HL-60/S4 treated with phorbol 12-myristate 13-acetate at 8.2 ng/mL for 4 days and 3 days (cell line): ENCODE data around the gene AFMID.

Experiments used
- in situ Hi-C: fragments of 300-500 bp; cut with MboI; formaldehyde crosslinking; loops from 2 replicates; pipeline ENCODE4 v1.15.0; 2022; ENCODE audit warnings: low sequenced_read_pairs

Gene AFMID

DNA sequence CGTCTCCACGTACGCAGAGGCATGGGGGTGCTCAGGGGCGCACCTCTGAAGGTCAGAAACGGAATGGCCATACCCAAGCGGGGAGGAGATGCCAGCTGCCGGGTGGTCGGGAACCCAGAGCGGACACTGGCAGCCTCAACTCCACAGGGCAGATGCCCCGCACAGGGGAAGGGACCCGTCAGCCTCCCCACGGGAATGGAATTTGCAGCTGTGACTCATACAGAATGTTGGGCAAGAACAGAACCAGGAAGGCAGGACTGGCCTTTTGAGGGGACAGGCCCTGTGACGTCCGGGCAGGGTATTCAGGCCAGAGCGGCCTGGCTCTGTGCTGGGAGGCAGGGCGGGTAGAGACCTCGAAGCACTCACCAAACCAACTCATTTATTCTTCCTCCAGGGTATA, 7.8 kb upstream of the AFMID start:
- in situ Hi-C loops, result no loop called here

DNA sequence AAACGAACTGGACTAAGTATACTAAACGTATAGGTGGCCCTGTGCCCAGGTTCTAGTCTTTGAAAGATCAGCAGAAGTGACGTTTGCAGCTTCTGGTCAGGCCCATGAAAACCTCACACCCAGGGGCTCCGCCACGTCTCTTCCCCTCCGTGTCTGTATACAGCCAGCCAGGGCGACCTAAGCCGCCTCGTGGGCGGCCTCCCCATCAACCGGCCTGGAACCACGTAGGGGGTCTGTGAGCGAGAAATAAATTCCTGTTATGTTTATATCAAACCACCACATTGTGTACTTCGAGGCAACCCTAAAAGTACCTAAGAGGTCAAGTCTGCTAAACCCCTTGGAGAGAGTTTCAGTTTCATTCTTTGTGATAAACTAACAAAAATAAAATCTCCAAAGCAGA, 7.1 kb upstream of the AFMID start:
- in situ Hi-C loops, result no loop called here

DNA sequence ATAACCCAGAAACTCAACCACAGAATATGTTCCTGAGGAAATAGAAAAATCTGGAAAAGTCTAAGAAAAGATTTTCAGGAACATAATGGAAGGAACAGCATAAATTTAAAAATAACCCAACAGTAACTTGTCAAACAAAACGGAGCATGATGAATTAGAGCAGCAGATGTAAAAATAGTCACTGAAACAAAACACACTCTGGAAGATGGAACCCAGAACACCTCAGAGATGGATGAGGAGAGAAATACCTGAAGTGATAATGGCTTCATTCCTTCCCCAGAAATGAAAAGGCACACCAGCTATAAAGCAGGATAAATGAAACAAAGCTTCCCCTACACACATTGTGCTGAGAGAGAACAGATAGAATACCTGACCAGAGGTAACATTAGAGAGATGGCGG, 6.7 kb upstream of the AFMID start:
- in situ Hi-C loops, result no loop called here

DNA sequence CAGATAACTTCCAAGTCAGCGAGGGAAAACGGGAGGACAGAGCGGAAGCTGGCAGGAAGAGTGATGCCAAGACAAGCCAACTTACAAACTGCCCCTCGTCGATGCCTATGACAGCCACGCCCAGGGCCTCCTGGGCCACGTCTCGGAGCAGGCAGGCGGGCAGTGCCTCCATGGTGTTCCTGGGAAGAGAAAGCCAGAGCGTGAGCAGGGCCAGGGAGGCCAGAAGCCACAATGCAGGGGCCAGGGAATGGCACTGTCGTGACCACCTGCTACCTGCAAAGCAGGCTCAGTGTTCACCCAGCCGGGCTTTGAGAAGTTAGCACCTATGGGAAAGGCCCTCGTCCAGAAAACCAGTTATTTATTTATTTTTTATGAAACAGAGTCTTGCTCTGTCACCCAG, 4.7 kb upstream of the AFMID start:
- in situ Hi-C loops, result no loop called here

DNA sequence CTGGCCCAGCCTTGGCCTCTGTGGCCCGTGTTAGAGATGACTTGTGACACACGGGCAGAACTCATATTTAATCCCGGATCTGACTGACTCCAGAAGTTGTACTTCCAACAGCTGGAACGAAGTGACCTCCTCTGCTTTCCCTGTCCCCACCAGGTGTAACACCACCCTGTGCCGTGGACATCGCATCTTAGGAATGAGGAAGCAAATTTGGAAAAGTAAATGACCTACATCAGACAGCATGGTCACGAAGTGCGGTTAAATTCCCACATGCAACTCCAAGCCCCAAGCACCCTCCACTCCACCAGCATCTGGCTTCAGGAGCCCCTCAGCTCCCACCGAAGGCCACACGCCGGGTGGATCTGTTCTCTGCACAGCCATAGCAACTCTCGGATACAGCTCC, 3.2 kb upstream of the AFMID start:
- in situ Hi-C loops, result no loop called here

DNA sequence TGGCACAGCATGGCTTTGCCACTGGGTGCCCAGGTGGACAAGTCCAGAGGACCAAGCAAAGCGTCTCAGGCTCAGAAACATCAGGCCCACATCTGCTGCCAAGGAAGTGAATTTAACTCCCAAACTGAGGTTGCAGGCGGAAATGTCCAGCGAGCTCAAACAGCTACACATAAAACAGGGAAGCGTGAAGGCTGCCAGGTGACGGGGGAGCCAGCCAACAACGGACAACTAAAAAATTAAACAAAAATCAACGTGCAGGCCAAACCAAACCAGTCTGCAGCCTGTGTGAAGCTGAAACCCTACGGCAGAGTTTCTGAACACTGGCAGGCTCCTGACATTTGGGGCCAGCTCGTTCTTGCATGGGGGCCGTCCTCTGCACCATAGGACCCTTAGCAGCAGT, 2.8 kb upstream of the AFMID start:
- in situ Hi-C loops, result no loop called here

DNA sequence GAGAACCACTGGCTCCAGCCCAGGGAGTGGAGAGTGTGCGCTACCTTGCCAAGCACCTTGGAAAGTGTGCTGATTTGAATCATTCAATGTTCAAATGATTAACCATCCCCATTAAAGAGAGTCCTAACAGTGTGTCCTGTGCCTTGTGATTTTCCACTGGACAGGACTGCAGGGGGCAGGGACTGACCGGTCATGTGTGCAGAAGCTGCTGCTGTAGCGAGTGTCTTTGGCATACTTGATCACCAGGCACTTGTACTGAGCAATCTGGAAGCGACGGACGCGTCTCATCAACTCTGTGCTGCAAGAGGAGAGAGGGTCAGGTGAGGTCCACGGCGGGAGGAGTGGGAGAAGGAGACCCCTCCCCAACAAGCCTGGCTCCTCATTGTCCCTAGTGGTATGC, 2.3 kb upstream of the AFMID start:
- in situ Hi-C loops, result no loop called here

DNA sequence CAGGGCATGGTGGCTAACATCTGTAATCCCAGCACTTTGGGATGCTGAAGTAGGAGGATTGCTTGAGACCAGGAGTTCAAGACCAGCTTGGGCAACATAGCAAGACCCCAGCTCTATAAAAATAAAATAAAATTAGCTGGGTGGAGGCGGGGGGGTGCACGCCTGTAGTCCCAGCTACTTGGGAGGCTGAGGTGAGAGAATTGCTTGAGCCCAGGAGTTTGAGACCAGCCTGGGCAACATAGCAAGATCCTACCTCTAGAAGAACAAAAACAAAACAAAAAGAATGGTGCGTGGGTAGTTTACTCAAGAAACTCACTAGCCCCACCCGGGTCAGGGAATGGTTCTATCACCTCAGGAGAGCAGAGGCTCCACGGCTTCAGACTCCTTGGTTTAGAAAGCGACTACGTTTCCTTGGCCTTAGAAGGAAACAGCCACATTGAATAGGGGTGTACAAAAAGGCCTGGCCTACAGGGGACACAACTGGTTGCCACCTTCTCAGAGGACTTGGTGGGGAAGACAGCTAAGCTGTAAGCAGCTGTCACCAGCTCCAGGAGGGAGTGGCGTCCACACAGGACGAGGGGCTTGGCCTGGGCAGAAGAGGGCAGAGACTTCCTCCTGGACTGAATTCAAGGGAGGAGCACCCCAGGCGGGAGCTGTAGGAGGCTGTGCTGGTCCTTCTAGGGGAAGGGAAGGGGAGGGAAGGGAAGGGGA, 1.0 kb upstream of the AFMID start:
- in situ Hi-C loops, result no loop called here

DNA sequence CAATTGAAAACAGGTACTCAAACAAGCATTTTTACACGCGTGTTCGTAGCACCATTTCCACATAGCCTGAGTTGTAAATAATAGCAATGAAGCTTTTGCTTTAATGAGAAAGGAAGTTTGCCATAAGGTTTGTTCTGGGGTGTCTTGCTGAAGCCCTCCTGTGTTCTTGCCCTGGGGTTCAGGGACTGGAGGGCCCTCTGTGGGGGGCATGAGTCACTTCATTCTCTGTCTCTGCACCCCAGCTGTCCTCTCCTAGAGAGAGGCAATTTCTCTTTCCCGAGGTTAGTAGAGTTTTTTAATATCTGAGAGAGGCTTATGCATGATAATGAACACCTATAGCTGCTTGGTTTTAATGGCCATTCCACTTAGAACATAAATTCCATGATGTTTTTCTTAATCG, 9.6 kb downstream of the AFMID start:
- in situ Hi-C loops, result no loop called here

DNA sequence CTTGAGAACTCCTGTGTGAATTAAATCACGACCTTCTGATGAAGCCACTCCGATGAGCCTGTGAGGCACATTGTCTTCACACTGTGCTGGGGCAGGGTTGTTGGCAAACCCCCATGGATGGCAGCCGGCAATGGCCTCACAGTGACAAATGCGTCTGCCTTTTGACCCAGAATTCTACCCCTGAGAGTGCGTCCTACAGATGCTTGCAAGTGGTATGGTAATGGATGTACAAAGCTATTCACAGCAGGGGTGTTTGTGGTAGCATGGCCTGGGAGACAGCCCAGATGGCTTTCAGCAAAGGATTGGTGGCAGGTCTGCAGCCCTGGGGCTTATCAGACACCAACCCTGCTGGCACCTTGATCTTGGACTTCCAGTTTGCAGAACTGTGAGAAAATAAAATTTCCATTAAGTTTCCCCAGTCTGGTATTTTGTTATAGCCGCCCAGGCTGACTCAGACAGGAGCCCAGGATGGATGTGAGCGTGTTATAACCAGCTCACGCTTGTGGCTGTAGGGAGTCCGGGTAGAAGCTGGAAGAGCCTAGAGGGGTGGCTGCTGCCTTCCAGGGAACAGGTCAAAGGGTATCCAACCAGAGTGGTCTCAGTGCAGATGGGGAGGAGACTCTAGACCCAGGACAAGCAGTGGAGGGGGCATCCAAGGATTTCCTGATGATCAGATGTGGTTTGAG, 10.1 kb downstream of the AFMID start:
- in situ Hi-C loops, result no loop called here

DNA sequence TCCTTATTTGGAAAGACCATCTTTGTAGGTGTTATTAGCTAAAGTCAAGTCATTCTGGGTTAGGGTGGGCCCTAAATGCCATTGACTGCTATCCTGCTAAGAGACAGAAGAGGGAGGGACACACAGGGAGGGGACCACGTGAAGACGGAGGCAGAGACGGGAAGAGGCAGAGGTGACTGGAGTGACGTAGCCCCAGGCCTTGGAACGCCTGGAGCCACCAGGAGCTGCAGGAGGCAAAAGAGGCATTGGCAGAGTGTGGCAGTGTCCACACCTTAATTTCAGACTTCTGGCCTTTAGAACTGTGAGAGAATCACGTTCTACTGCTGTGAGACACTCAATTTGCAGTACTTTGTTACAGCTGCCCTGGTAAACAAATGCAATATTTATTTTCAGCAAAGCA, 13.3 kb downstream of the AFMID start:
- in situ Hi-C loops, result no loop called here

DNA sequence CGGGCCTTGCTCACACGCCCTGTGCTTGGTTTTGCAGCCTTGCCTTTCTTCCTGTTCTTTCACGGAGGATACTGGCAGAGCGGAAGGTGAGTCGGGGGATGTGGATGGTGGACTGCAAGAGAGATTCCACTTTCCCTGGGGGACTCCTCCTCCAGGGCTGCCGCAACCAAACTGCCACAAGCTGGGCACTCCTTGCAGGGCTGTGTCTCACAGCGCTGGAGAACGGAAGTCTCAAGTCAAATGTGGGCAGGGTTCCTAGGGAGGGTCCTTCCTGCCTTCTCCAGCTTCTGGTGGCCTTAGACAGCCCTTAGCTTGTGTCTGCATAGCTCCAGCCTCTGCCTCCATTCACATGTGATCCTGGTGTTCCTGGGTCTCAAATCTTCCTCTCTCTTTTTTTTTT, 15.5 kb downstream of the AFMID start:
- in situ Hi-C loops, result no loop called here

DNA sequence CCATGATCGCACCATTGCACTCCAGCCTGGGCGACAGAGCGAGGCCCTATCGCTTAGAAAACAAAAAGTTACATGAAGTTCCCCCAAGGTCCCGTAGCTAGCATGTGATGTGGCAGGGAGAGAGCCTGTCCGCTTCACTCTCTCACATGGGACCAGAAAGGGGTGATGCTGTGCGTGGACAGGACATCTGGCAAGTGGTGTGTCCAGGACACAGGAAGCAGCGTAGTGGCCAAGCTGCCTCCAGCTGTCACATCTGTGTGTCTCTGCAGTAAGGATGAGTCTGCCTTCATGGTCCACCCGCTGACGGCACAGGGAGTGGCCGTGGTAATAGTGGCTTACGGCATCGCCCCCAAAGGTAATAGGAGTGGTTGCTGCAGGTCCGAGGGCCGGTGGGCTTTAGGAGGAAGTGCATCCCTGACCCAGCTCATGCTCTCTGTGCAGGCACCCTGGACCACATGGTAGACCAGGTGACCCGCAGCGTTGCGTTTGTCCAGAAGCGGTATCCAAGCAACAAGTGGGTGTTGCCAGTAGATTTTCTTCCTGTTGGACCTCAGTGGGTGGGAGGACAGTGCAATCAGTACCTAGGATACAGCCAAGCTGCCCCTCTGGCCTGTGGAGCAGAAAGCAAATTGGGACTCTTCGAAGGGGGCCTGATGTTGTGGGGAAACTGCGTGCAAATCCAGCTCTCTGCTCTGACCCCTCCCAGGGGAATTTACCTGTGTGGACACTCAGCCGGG, 17.4 kb downstream of the AFMID start:
- in situ Hi-C loops, result no loop called here

DNA sequence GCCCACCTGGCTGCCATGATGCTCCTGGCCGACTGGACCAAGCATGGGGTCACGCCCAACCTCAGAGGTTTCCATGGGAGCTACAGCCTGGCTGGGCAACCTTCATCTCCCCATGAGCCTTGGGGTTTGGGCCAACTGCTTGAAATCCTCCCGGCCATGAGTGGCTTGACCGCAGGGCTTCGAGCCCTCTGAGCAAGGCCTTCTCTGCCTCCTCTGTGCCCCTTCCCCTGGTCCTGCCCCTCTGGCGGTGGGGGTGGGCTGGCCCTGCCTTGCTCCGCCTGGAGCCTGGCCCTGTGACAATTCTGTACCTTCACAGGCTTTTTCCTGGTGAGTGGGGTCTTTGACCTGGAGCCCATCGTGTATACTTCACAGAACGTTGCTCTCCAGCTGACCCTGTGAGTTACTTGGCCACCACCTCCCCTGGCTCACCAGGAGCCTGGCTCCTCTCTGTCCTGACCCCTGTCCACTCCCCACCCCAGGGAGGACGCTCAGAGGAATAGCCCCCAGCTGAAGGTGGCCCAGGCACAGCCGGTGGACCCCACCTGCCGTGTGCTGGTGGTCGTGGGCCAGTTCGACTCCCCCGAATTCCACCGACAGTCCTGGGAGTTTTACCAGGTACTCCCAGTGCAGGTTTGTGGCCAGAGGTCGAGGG, 18.1 kb downstream of the AFMID start:
- in situ Hi-C loops, result no loop called here

DNA sequence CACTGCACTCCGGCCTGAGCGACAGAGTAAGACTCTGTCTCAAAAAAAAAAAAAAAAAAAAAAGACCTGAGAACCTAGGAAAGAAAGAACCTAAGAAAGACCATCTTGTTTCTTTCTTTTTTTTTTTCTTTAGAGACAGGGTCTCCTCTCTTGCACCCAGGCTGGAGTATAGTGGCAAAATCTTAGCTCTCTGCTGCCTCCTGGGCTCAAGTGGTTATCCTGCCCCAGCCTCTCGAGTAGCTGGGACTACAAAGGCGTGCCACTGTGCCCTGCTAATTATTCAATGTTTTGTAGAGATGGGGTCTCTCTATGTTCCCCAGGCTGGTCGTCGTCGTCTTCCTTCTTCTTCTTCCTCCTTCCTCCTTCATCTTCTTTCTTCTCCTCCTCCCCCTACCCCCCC, 19.1 kb downstream of the AFMID start:
- in situ Hi-C loops, result no loop called here

DNA sequence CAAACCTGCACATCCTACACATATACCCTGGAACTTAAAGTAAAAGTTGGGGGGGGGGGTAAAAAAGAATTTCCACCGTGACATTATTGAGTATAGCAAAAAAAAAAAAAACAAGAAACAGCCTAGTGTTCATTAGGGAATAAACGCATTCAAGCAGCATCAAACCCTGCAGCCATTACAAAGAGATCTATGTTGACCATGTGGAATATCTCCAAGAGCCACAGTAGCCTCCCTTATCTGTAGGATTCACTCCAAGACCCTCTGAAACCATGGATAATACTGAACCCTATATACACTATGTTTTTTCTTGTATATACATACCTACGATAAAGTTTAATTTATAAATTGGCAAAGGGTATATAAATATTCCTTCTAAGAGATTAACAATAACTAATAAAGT, 21.3 kb downstream of the AFMID start:
- in situ Hi-C loops, result no loop called here

DNA sequence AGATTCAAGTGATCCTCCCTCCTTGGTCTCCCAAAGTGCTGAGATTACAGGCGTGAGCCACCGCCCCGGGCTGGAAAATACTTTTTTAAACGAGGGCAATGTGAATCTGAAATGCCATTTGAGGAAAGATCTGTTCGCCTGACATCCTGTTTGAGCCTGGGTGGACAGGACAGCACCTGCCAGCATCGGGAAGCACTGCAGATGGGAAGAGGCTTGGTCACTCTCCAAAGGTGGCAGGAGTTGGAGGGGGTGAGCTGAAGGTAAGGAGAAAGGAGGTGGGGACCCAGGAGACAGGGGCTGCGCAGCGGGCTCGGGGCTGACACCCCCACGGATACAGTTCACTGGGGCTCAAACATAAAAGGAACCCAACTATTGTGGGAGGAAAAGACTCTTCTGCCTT, 22.9 kb downstream of the AFMID start:
- in situ Hi-C loops, result no loop called here

DNA sequence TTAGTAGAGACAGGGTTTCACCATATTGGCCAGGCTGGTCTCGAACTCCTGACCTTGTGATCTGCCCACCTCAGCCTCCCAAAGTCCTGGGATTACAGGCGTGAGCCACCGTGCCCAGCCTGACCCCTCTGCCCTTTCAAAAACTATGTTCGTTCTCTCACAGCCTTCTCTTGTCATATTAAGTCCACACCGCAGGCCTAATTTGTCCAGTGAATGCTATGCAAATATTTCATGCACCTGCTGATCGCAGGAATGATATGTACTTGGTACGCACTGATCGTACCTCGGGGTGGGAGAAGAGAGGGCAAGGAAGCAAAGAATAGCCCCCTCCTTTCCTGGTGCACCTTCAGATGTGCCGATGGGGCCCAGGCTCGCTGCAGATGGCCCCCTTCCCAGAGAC, 23.9 kb downstream of the AFMID start:
- in situ Hi-C loops, result no loop called here

DNA sequence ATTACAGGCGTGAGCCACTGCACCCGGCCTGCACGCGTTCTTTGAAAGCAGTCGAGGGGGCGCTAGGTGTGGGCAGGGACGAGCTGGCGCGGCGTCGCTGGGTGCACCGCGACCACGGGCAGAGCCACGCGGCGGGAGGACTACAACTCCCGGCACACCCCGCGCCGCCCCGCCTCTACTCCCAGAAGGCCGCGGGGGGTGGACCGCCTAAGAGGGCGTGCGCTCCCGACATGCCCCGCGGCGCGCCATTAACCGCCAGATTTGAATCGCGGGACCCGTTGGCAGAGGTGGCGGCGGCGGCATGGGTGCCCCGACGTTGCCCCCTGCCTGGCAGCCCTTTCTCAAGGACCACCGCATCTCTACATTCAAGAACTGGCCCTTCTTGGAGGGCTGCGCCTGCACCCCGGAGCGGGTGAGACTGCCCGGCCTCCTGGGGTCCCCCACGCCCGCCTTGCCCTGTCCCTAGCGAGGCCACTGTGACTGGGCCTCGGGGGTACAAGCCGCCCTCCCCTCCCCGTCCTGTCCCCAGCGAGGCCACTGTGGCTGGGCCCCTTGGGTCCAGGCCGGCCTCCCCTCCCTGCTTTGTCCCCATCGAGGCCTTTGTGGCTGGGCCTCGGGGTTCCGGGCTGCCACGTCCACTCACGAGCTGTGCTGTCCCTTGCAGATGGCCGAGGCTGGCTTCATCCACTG, 27.0 kb downstream of the AFMID start, which contains the start of gene BIRC5:
BIRC5 (plus strand) TSS at position 238 of the 690 bp plus-strand sequence; CDS start at position 302, 64 bp downstream.
- in situ Hi-C loops, result no loop called here

DNA sequence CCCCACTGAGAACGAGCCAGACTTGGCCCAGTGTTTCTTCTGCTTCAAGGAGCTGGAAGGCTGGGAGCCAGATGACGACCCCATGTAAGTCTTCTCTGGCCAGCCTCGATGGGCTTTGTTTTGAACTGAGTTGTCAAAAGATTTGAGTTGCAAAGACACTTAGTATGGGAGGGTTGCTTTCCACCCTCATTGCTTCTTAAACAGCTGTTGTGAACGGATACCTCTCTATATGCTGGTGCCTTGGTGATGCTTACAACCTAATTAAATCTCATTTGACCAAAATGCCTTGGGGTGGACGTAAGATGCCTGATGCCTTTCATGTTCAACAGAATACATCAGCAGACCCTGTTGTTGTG, 27.5 kb downstream of the AFMID start:
- in situ Hi-C loops, result no loop called here
